GM10266 (cell line): ENCODE measurements around the gene SLC28A3.

ENCODE experiments used
- DNase-seq: peaks from one replicate; pipeline ENCODE4 v3.0.0; 2012; ENCODE audit errors: extremely low spot score
- CTCF ChIP-seq: IDR thresholded peaks from 2 replicates; pipeline ENCODE4 v1.5.1; 2012; ENCODE audit warnings: mild to moderate bottlenecking, low read depth; ENCODE audit not compliant: control insufficient read depth, insufficient read depth; ENCODE audit errors: missing control alignments

The SLC28A3 gene

GRCh38 chr9:84278130-84278529 lies 62.4 kb downstream of the SLC28A3 start:
- TF ChIP-seq CTCF = no peak
- no peak for DNase-seq

- no peak for TF ChIP-seq CTCF
- no peak for DNase-seq
These were observed 62.9 kb downstream of the SLC28A3 start for GRCh38 chr9:84277646-84278045.

GRCh38 chr9:84276741-84277140 lies 63.8 kb downstream of the SLC28A3 start:
- no peak for TF ChIP-seq CTCF
- no peak for DNase-seq

GRCh38 chr9:84271921-84272556 lies 68.5 kb downstream of the SLC28A3 start:
- DNase-seq = no peak
- TF ChIP-seq CTCF = no peak

GRCh38 chr9:84271531-84271900 lies 69.0 kb downstream of the SLC28A3 start:
- peak; percentile 51 for DNase-seq
- TF ChIP-seq CTCF = no peak

GRCh38 chr9:84270847-84271530 lies 69.6 kb downstream of the SLC28A3 start:
- TF ChIP-seq CTCF = no peak
- no peak for DNase-seq

- peak; percentile 8 for DNase-seq
- no peak for TF ChIP-seq CTCF
These were observed 74.4 kb downstream of the SLC28A3 start for GRCh38 chr9:84266087-84266561.
